Stimulated activated CD8-positive, alpha-beta memory T cell treated with anti-CD3 and anti-CD28 coated beads, Interleukin-4, amount 100 ng/mL, for 4 hours (primary cell): ENCODE measurements around the gene MYBPC1.
"Not testable (repeated sequence)": the region's sequence is repeated elsewhere in the genome, so short reads cannot be mapped to it uniquely, and the experiment has no call there.

Experiments
- DNase-seq, 2 donors: peaks; one replicate each; pipeline ENCODE4 v3.0.0-alpha.2; 2020; ENCODE audit warnings: low read depth in 2 of 2, low spot score in 1 of 2

The MYBPC1 gene

DNA sequence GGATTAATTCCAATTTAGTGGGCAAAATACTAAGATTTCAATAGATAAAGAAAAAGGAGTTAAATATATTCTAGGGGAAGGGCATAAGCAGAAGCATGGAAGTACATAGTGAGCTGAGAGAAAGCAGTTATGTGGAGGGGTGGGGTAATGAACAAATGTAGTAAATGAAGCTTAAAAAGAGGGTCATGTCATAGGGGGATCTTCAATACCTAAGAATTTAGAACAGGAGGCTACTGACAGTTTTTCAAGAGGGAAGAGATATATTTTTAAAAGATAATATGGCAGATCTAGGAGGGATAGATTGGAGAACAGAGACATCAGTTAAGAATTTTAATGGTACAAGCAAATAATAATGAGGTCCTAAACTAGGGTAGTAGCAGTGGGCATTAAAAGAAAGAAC lies 135.1 kb downstream of the MYBPC1 start:
- no peak for DNase-seq

DNA sequence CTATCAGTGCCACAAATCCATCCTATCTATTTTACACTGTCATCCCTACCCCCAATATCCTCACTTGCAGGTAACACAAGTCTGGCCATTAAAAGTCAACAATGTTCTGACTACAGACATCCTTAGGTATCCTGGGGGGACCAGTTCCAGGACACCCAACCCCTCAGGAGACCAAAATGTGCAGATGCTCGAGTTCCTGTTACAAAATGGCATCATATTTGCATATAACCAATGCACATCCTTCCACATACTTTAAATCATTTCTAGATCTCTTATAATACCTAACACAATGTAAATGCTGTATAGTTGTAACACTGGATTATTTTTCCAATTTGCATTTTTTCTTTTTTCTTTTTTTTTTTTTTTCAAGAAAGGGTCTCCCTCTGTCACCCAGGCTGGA lies 137.5 kb downstream of the MYBPC1 start:
- DNase-seq, result no peak

DNA sequence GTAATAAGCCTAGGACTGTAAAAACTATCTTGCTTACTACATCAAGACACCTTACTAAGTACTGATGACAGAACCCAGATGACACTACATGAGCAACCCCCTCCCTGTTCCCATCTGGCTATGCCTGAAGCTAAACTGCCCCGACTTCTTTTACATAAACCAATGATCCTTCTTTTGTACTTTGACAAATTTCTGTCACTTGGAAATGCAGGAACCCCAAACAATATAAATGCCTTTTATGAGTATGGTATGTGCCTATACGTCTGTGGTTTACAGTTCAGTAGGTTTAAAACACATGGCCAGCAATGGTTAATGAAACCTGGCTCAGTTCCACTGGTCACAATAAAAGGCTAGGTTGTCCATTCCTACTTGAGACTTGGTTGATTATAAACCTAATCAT lies 138.4 kb downstream of the MYBPC1 start:
- DNase-seq, result no peak

DNA sequence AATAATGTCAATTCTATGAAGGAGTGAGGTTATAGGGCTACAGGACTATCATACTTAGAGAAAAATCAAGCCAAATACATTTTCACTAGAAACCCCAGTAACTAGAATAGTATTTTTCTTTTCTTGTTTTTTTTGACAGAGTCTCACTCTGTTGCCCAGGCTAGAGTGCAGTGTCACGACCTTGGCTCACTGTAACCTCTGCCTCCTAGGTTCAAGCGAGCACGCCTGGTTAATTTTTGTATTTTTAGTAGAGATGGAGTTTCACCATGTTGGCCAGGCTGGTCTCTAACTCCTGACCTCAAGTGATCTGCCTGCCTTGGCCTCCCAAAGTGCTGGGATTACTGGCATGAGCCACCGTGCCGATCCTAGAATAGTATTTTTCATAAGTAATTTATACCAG lies 139.7 kb downstream of the MYBPC1 start:
- not testable (repeated sequence) for DNase-seq
